Measurements from ENCODE around the gene PNKP.

GRCh38 chr19:49873834-49874233 lies 6.5 kb upstream of the PNKP start:
- no peak for TF ChIP-seq CTCF (tag by site-specific recombination; IDR thresholded peaks at IDR 0.05)
- TF ChIP-seq ZNF138 (tag by site-specific recombination; IDR thresholded peaks at IDR 0.05; ENCODE audit: borderline replicate concordance) = no peak
- TF ChIP-seq GLI2 (tag by site-specific recombination; IDR thresholded peaks at IDR 0.05; ENCODE audit: borderline replicate concordance, low read depth) = no peak
- TF ChIP-seq SCRT1 (tag by site-specific recombination; IDR thresholded peaks at IDR 0.05; ENCODE audit: borderline replicate concordance) = no peak
- no peak for TF ChIP-seq GFI1B (tag by site-specific recombination; IDR thresholded peaks at IDR 0.05)
- TF ChIP-seq YY1 (tag by site-specific recombination; IDR thresholded peaks at IDR 0.05) = no peak
- no peak for TF ChIP-seq TCF7L2 (IDR thresholded peaks at IDR 0.05; ENCODE audit: borderline replicate concordance, low read depth, low read length)
- no peak for TF ChIP-seq ZNF776 (tag by site-specific recombination; IDR thresholded peaks at IDR 0.05; ENCODE audit: borderline replicate concordance)
- TF ChIP-seq ZNF16 (tag by site-specific recombination; IDR thresholded peaks at IDR 0.05; ENCODE audit: low read depth) = no peak
- TF ChIP-seq REST (tag by site-specific recombination; IDR thresholded peaks at IDR 0.05) = no peak

Data from HEK293 (cell line).